H9 (cell line): ENCODE data around the gene SPINT2. TPM values are rescaled to one million over a fixed set of nuclear protein-coding genes. Genes with fewer than 3 reads are reported as not detected.

Source experiments
- DNase-seq: peaks from one replicate; pipeline ENCODE4 v3.0.0-alpha.2; 2017
- H2AFZ ChIP-seq: one replicate; pipeline ENCODE4 v1.6.1; 2013; ENCODE audit warnings: mild to moderate bottlenecking, low read length, control low read depth, moderate library complexity
- H2AK5ac ChIP-seq: 2 replicates; pipeline ENCODE4 v1.6.1; 2013; ENCODE audit warnings: low read length, control low read depth, mixed read lengths; ENCODE audit not compliant: insufficient read length
- H2BK120ac ChIP-seq: one replicate; pipeline ENCODE4 v1.6.1; 2013; ENCODE audit warnings: low read depth, mild to moderate bottlenecking, low read length, control low read depth, inconsistent platforms; ENCODE audit not compliant: poor library complexity, severe bottlenecking
- H2BK12ac ChIP-seq: 2 replicates; pipeline ENCODE4 v1.6.1; 2013; ENCODE audit warnings: low read length, control low read depth, mixed read lengths, low read depth; ENCODE audit not compliant: insufficient read length
- H2BK15ac ChIP-seq: 2 replicates; pipeline ENCODE4 v1.6.1; 2013; ENCODE audit warnings: low read depth, low read length, control low read depth
- H2BK20ac ChIP-seq: one replicate; pipeline ENCODE4 v1.6.1; 2013; ENCODE audit warnings: low read depth, mild to moderate bottlenecking, low read length, control low read depth, inconsistent platforms; ENCODE audit not compliant: poor library complexity, severe bottlenecking
- H2BK5ac ChIP-seq: 2 replicates; pipeline ENCODE4 v1.6.1; 2013; ENCODE audit warnings: low read length, control low read depth, mixed read lengths; ENCODE audit not compliant: insufficient read length
- H3K14ac ChIP-seq: 2 replicates; pipeline ENCODE4 v1.6.1; 2013; ENCODE audit warnings: low read length, control low read depth; ENCODE audit not compliant: insufficient read depth
- H3K18ac ChIP-seq: 2 replicates; pipeline ENCODE4 v1.6.1; 2013; ENCODE audit warnings: low read depth, mild to moderate bottlenecking, mixed read lengths, low read length, control low read depth; ENCODE audit not compliant: insufficient read length
- H3K23ac ChIP-seq: 2 replicates; pipeline ENCODE4 v1.6.1; 2013; ENCODE audit warnings: low read length, control low read depth, mixed read lengths, low read depth; ENCODE audit not compliant: insufficient read length
- H3K23me2 ChIP-seq: 2 replicates; pipeline ENCODE4 v1.6.1; 2013; ENCODE audit warnings: low read depth, mild to moderate bottlenecking, mixed read lengths, low read length, control low read depth; ENCODE audit not compliant: insufficient read length, poor library complexity, severe bottlenecking
- H3K27ac ChIP-seq: 2 replicates; pipeline ENCODE4 v1.5.1; 2013; ENCODE audit warnings: low read length, control low read depth, mixed read lengths, low read depth; ENCODE audit not compliant: insufficient read length
- H3K27me3 ChIP-seq: 2 replicates; pipeline ENCODE4 v1.6.1; 2013; ENCODE audit warnings: low read length, control low read depth, inconsistent platforms; ENCODE audit not compliant: insufficient read depth
- H3K4ac ChIP-seq: 2 replicates; pipeline ENCODE4 v1.6.1; 2013; ENCODE audit warnings: low read depth, mild to moderate bottlenecking, control low read depth, inconsistent platforms, low read length, moderate library complexity
- H3K4me1 ChIP-seq: 2 replicates; pipeline ENCODE4 v1.6.1; 2013; ENCODE audit warnings: low read length, control low read depth, inconsistent platforms; ENCODE audit not compliant: insufficient read depth
- H3K4me2 ChIP-seq: 2 replicates; pipeline ENCODE4 v1.6.1; 2013; ENCODE audit warnings: low read length, control low read depth, mixed read lengths; ENCODE audit not compliant: insufficient read length, insufficient read depth
- H3K56ac ChIP-seq: 2 replicates; pipeline ENCODE4 v1.6.1; 2013; ENCODE audit warnings: low read depth, mild to moderate bottlenecking, mixed read lengths, low read length, control low read depth; ENCODE audit not compliant: insufficient read length
- H3K79me1 ChIP-seq: 2 replicates; pipeline ENCODE4 v1.6.1; 2013; ENCODE audit warnings: low read depth, mild to moderate bottlenecking, moderate library complexity, low read length, control low read depth, inconsistent platforms; ENCODE audit not compliant: insufficient read depth, poor library complexity, severe bottlenecking
- H3K79me2 ChIP-seq: 2 replicates; pipeline ENCODE4 v1.6.1; 2013; ENCODE audit warnings: low read length, control low read depth, inconsistent platforms; ENCODE audit not compliant: insufficient read depth
- H3K9ac ChIP-seq: 2 replicates; pipeline ENCODE4 v1.6.1; 2013; ENCODE audit warnings: low read length, control low read depth, mixed read lengths; ENCODE audit not compliant: insufficient read length; ENCODE audit errors: extremely low read depth
- H3K9me3 ChIP-seq: one replicate; pipeline ENCODE4 v1.6.1; 2013; ENCODE audit warnings: low read depth, low read length, inconsistent platforms; ENCODE audit not compliant: control insufficient read depth
- H3T11ph ChIP-seq: one replicate; pipeline ENCODE4 v1.6.1; 2013; ENCODE audit warnings: mild to moderate bottlenecking, low read length, control low read depth, inconsistent platforms
- H4K20me1 ChIP-seq: one replicate; pipeline ENCODE4 v1.6.1; 2013; ENCODE audit not compliant: control insufficient read depth, insufficient read length, insufficient read depth
- H4K5ac ChIP-seq: 2 replicates; pipeline ENCODE4 v1.6.1; 2013; ENCODE audit warnings: low read depth, mild to moderate bottlenecking, mixed read lengths, low read length, control low read depth; ENCODE audit not compliant: insufficient read length
- H4K8ac ChIP-seq: replicated peaks from 2 replicates; pipeline ENCODE4 v1.6.1; 2013; ENCODE audit warnings: low read length, control low read depth, mixed read lengths, low read depth; ENCODE audit not compliant: insufficient read length
- H4K91ac ChIP-seq: 2 replicates; pipeline ENCODE4 v1.6.1; 2013; ENCODE audit warnings: low read depth, mild to moderate bottlenecking, moderate library complexity, mixed read lengths, low read length, control low read depth; ENCODE audit not compliant: insufficient read length
- H3K27ac Mint-ChIP-seq, 3 experiments: 2 replicates in 2 of 3; 3 replicates in 1 of 3; pipeline ENCODE4 v1.8.0; 2020 to 2021; ENCODE audit warnings: mixed read lengths in 3 of 3, mild to moderate bottlenecking in 1 of 3, moderate library complexity in 1 of 3
- H3K27me3 Mint-ChIP-seq: 2 replicates; pipeline ENCODE4 v1.8.0; 2021; ENCODE audit warnings: low read depth, mild to moderate bottlenecking, moderate library complexity, mixed read lengths
- H3K36me3 Mint-ChIP-seq, 3 experiments: 2 replicates in 2 of 3; 3 replicates in 1 of 3; pipeline ENCODE4 v1.8.0; 2020 to 2021; ENCODE audit warnings: low read depth in 3 of 3, mixed read lengths in 3 of 3; ENCODE audit not compliant: insufficient read depth in 1 of 3
- H3K4me1 Mint-ChIP-seq, 2 experiments: 2 replicates each; pipeline ENCODE4 v1.8.0; 2020; ENCODE audit warnings: mixed read lengths in 2 of 2
- H3K4me3 Mint-ChIP-seq, 2 experiments: 2 replicates in 1 of 2; 3 replicates in 1 of 2; pipeline ENCODE4 v1.8.0; 2020 to 2021; ENCODE audit warnings: mild to moderate bottlenecking in 2 of 2, mixed read lengths in 2 of 2, moderate library complexity in 1 of 2
- H3K9me3 Mint-ChIP-seq, 2 experiments: 2 replicates in 1 of 2; 3 replicates in 1 of 2; pipeline ENCODE4 v1.8.0; 2020; ENCODE audit warnings: mild to moderate bottlenecking in 2 of 2, mixed read lengths in 2 of 2, moderate library complexity in 1 of 2
- WGBS: extraction: QIAGEN DNeasy Blood & Tissue Kit; methylation state at CpG from one replicate; pipeline ENCODE4 v1.1.7; 2013; ENCODE audit warnings: missing lambda C conversion rate, low lambda C conversion rate, mixed read lengths; ENCODE audit not compliant: insufficient read length; ENCODE audit errors: extremely low coverage; 5-methylcytosine and 5-hydroxymethylcytosine counted together
- total RNA-seq: library from RNA; stranded (reverse); gene quantifications from 2 replicates; pipeline ENCODE4 v1.2.1, GENCODE V29; 2021
- TF ChIP-seq, protein P1 (sequence below): fragments of 200-600 bp; sonication (generic); conservative IDR thresholded peaks from 3 replicates; pipeline ENCODE4 v1.8.0; 2021; ENCODE audit warnings: antibody characterized with exemption, mild to moderate bottlenecking

SPINT2 gene
- total RNA-seq, 1 experiment from 2014 or later = 283 TPM

DNA sequence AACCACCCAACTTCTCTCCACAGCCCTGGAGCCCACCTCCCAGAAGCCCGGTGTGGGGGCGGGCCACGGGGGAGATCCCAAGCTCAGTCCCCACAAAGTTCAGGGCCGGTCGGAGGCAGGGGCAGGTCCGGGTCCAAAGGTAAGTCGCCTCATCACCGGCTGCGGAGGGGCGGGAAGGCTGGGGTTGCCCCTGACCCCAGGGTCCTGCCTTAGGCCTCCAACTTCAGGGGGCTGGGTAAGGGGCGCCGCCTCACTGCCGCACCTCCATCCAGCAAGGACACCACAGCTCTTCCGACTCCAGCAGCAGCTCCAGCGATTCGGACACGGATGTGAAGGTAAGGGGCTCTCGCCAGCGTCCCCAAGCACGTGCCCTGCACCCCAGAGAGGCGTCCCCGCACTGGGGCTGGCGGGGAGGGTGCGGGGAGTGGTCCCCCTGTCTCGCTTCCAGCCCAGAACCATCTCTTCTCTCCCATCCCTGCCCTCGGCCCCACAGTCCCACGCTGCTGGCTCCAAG, 40.0 kb downstream of the SPINT2 start:
- H3K23ac ChIP-seq = no peak overlapping the region
- no peak overlapping the region for H4K91ac ChIP-seq
- Mint-ChIP-seq H3K36me3 (peaks cover 3 to 17% (median 8%) of the 10 kb centered on the region in 3 experiments; a peak in 6 of 7 replicates), H3K27me3 (no peaks in the 10 kb centered on the region), H3K27ac (no peak overlapping the region; a peak in 3 of 7 replicates), H3K4me1 (peaks cover 14 to 16% of the 10 kb centered on the region in 2 experiments; a peak in 3 of 4 replicates), H3K4me3 (peak overlapping the region; percentile 36 to 64; a peak in 4 of 5 replicates), H3K9me3 (no peaks in the 10 kb centered on the region)
- no peaks in the 10 kb centered on the region for H3K27me3 ChIP-seq
- H3K56ac ChIP-seq = no peak overlapping the region
- H2BK5ac ChIP-seq = no peak overlapping the region
- H2BK20ac ChIP-seq = no peak overlapping the region
- H2AK5ac ChIP-seq = no peak overlapping the region
- H4K8ac ChIP-seq = no peak overlapping the region
- H3K23me2 ChIP-seq = no peaks in the 10 kb centered on the region
- H2BK15ac ChIP-seq = no peak overlapping the region
- peak overlapping the region; percentile 1; the same call in 1 of the 2 replicates for H3K14ac ChIP-seq
- TF ChIP-seq, protein P1, sequence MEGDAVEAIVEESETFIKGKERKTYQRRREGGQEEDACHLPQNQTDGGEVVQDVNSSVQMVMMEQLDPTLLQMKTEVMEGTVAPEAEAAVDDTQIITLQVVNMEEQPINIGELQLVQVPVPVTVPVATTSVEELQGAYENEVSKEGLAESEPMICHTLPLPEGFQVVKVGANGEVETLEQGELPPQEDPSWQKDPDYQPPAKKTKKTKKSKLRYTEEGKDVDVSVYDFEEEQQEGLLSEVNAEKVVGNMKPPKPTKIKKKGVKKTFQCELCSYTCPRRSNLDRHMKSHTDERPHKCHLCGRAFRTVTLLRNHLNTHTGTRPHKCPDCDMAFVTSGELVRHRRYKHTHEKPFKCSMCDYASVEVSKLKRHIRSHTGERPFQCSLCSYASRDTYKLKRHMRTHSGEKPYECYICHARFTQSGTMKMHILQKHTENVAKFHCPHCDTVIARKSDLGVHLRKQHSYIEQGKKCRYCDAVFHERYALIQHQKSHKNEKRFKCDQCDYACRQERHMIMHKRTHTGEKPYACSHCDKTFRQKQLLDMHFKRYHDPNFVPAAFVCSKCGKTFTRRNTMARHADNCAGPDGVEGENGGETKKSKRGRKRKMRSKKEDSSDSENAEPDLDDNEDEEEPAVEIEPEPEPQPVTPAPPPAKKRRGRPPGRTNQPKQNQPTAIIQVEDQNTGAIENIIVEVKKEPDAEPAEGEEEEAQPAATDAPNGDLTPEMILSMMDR = no peak
- H4K5ac ChIP-seq = no peak overlapping the region
- H3K4me2 ChIP-seq = peak overlapping the region; percentile 23
- H2BK12ac ChIP-seq = no peak overlapping the region
- H3K18ac ChIP-seq = no peak overlapping the region
- no peak overlapping the region for H2AFZ ChIP-seq
- H3K4me1 ChIP-seq = no peaks in the 10 kb centered on the region
- no peak for DNase-seq
- H4K20me1 ChIP-seq = no peaks in the 10 kb centered on the region
- no CpG with 5 or more reads among the region's 27 CpGs for WGBS
- H3K79me2 ChIP-seq = no peaks in the 10 kb centered on the region
- H3K27ac ChIP-seq = no peak overlapping the region
- H3K9me3 ChIP-seq = no peaks in the 10 kb centered on the region
- H2BK120ac ChIP-seq = no peak overlapping the region
- H3T11ph ChIP-seq = no peak overlapping the region
- H3K4ac ChIP-seq = no peak overlapping the region
- no peak overlapping the region for H3K9ac ChIP-seq
- H3K79me1 ChIP-seq = no peaks in the 10 kb centered on the region
